Activated CD8-positive, alpha-beta memory T cell treated with anti-CD3 and anti-CD28 coated beads for 48 hours (primary cell): ENCODE measurements around the gene EPB41L1.

Experiments used
- DNase-seq, 3 experiments: peaks; one replicate each; pipeline ENCODE4 v3.0.0-alpha.2; 2020; ENCODE audit warnings: low read depth in 2 of 3, low spot score in 2 of 3

EPB41L1 gene

DNA sequence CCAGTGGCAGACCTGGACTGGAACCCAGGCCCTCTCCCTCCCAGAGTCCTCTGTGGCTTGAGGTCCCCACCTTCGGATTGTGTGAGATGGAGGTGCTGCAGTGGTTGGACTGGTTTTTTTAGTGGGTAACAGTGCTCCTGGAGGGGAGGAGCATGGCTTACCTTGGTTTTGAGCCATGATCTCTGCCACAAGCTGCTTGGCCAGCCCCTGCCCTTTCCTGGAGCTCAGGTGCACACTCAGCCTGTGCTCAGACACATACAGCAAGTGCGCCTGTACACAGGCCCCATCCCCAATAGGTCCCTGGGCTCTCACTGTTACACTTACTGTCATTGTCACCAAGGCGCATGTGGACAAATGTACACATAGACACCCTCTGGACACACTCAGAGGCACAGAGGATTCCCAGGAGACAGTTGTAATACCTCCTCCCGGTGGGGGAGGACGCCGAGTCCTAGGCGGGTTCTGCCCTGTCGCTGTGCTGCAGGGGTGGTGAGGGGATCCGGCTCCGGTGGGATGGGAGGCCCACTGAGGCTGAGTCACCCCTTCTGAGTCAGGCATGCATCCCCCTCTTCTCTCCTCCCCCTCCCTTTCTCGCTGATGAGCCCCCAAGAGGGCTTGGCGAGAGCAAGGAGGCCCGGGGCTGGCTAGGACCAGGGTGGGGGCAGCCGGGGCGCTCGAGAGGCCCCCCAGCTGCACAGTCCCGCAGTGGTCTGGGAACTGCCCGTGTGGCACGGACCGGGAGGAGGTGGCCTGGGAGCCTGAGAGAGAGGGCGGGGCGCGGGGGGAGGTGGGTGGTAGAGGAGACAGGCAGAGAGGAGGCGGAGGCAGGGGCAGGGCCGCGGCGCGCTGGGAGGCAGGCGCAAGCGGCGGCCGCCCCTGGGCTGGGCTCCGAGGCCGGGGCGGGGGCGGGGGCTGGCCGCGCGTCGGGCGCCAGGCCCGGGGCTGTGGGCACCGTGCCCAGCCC lies 522 bp upstream of the EPB41L1 start:
- peak in 1 of 3 experiments; percentile 7 for DNase-seq

DNA sequence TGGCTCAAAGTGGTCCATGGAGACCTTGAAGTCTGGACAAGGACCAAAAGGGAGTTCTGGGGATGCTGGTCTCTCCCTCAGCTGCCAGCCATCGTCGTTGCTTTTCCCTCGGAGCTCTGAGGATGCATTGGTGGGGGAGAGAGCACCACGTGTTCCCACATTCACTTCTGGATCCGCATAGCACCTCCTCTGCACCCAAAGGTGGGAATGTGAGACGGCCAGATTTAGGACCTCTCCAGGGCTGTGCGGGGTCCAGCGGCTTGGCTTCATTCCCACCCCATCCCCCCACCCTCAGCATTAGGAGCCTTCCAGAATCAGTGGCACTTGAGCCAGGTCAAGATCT lies 1.1 kb downstream of the EPB41L1 start:
- no peak for DNase-seq

DNA sequence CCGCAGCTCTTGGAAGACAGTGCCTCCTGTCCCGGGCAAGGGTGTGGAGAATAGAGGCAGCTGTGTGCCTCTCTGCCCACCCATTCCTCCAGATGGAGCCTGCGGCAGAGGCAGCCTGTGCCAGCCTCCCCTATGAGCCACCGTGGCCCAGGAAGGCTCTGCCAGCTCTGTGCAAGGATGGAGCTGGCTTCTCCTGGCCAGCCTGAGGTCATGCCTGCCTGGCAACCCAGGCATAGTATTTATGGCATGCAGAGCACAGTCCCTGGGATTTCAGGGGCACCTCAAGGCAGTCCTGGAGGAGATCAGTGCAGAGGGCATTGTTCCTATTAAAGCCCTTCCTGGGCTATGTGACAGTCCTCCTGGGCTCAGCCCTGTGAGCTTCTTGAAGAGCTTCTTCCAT lies 1.5 kb downstream of the EPB41L1 start:
- DNase-seq = no peak

DNA sequence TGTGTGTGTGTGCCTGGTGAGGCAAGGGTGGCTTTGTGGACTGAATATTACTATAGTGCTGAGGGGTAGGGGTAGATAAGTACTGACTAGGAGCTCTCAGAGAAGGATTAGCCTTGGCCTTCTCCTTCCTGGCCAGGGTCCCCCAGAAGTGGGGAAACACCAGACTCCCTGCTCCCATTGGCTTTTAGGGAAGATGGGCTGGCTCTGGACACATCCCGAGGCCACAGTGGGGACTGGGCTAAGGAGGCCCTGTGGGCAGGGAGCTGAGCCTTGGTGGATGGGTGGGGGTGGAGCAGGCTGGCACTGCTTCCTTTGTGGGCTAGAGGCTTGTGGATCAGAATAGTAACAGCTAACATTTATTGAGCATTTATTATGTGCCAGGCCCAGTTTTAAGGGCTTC lies 3.1 kb downstream of the EPB41L1 start:
- no peak for DNase-seq

DNA sequence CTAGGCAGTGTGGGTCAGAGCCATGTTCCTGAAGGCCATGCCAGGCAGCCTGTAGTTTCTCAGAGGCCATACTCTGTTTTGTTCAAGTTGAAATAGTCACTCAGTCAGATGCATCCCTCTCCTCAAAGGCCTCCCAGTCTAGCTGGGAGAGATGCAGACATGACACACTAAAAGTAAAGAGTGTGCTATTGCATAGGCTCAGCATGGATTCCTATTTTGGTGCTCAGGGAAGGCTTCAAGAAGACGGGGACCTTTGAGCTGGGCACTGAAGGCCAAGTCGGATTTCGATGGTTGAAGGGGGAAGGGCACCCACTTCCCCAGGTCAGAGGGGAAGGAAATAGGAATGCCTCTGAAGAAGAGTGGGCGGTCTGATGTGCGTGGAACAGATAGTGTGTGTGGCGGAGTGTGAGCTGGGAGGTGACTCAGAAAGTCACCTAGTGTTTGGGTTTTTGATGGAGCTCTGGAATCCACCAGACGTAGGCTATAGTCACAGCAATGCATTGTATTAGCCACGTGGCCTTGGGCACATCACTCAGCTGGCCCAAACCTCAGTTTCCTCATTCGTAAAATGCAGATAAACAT lies 3.7 kb downstream of the EPB41L1 start:
- no peak for DNase-seq

DNA sequence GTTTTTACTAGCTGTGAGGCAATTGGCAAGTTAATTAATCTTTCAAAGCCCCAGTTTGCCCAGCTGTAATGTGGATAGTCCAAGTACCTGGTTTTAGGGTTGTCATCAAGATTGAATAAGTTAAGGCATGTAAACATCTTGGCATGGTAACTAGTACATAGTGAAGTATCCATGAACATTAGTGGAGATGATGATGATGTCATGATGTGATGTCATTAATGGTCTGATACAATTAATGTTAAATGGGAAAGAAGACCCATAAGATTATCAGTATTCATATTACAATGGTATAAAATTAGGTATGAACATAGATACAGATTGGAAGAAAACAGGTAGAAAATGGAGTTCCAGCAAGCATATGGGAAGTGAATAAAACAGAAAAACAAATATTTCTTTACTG lies 5.3 kb downstream of the EPB41L1 start:
- DNase-seq = no peak

DNA sequence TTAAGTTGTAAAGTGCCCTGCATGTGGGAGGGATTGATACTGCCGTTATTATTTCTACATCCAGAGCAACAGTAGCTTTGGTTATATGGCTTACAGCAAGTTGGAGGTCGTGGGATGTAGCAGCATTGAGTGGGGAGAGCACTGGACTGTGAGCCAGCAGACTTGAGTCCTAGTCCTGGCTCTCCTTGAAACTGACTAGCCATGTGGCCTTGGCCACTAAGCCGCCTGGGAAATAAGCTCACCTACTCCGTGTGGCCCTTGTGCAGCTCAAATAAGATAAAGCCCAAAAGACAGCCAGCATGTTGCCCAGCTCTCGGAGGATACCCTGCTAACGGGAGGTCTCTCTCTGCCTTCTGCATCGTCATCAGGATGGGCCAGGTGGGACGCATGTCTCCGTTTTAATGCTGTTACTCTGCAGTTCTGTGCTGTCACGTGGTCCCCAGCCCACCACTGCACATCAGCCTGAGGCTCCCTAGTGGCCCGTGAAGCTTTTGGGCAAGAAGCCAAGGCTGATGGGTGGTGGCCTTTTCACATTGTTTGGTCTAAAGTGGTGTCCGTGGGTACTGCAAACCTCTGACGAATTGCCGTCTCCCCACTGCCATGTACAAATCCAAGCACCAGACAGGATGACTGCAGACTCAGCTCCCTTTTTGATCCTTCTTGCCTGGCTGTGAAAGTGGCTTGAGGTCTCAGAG lies 7.9 kb downstream of the EPB41L1 start:
- DNase-seq = no peak

DNA sequence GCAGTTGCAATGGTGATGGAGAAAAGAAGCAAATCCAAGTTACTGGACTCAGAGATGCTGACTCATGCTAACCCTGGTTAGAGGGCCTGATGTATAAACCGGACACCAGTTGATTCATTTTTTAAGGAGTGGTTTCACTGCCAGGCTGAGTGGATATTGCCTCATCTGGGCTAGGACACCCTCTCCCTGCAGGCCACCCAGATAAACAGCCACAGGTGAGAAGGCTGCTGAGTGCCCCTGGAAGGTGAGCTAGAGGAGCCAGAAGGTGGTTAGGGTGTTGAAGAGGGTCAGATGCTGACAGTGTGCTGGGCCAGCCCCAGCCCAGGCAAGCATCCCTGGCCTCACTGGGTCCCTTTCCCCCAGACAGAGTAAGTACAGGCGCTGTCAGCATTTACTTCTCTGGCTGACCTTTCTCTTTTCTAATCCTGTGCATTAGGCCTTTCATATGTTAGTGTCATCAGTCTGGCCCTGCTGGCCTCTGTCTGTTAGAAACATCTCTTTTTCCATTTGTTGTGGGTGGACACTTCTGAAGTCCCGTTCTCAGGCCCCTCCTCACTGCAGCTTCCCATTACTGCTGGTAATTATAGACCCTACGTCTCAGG lies 13.5 kb downstream of the EPB41L1 start:
- DNase-seq = no peak

DNA sequence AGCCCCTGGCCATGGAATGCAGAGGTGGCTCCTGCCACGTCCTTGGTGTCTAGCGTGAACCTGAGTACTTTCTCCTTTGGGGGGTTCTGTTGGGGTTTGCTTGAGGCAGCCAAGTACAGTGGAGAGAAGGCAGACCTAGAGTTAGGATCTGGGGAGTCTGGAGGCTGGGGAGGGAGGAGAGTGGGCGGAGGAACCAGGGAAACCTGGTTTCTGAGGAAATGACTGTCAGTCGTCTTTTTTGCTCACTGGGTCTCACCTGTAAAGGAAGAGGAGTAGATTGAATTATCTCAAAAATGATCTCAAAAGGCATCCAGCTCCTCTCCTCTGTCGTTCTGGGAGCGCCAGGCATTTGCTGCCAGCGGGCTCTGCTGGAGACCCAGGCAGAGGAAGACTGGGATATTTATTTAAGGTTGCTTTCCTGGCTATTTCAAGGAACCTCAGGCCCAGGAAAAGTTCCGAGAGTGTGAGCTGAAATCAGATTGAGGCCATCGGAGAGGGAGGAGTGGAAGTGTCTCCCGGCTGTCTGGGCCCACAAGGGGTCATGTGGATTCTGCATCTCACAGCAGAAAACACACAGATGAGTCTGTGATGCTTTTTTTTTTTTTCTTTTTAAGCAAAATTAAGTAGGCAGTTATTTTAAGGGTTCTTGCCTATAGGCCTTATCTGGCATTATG lies 16.1 kb downstream of the EPB41L1 start:
- no peak for DNase-seq

DNA sequence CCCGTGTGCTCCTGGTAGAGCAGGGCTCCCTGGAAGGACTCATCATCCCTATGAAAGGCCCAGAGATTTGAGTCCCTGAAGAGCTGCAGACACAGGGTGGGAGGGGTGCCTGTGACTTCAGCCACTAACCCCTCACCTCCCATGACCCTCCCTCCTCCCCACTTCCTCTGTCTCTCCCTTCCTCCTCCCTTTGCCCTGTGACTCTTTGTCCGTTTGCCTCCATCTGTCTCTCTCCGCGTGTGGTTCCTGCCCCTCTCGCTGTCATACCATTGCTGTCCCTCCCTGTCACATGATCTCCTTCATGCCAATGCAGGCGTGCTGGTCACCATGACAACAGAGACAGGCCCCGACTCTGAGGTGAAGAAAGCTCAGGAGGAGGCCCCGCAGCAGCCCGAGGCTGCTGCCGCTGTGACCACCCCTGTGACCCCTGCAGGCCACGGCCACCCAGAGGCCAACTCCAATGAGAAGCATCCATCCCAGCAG lies 19.0 kb downstream of the EPB41L1 start:
- DNase-seq = no peak

DNA sequence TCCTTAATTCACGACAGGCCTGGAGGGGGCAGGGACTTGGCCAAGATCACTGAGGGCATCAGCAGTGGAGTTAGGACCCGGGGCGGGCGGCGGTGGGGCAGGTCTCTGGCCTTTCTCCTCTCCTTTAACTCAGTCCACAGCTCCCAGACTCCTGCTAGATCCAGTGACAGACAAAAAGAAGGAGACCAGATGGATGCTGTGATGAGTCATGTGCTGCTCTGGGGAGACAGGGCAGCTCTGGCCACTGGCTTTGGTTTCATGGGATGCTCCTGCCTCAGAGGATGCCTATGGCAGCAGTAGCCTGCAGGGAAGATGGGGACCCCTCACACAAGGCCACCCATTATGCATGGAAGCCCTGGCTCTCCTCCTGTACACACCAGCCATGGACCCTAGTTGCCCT lies 20.5 kb downstream of the EPB41L1 start:
- DNase-seq = no peak

DNA sequence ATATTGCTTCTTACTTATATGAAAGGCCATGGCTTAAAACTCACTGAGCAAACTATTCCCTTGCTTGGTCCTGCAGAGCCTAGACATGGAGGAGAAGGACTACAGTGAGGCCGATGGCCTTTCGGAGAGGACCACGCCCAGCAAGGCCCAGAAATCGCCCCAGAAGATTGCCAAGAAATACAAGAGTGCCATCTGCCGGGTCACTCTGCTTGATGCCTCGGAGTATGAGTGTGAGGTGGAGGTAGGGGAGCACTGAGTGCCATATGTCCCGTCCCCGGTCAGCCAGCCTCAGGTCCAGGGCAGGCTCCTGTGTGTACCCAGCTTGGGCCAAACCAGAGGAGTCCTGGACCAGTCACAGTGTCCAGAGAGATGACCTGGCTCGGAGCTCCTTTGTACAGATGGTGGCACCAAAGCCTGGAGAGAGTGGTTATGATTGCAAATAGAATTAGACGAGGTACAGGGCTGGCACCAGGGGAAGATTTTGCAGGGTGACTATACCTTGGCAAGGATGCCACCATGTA lies 21.0 kb downstream of the EPB41L1 start:
- DNase-seq = no peak

- no peak for DNase-seq
Observed at GRCh38 chr20:36177716-36178115, 23.2 kb downstream of the EPB41L1 start.

GRCh38 chr20:36179170-36179945 lies 24.8 kb downstream of the EPB41L1 start:
- no peak for DNase-seq

GRCh38 chr20:36180323-36180722 lies 25.8 kb downstream of the EPB41L1 start:
- DNase-seq = no peak

DNA sequence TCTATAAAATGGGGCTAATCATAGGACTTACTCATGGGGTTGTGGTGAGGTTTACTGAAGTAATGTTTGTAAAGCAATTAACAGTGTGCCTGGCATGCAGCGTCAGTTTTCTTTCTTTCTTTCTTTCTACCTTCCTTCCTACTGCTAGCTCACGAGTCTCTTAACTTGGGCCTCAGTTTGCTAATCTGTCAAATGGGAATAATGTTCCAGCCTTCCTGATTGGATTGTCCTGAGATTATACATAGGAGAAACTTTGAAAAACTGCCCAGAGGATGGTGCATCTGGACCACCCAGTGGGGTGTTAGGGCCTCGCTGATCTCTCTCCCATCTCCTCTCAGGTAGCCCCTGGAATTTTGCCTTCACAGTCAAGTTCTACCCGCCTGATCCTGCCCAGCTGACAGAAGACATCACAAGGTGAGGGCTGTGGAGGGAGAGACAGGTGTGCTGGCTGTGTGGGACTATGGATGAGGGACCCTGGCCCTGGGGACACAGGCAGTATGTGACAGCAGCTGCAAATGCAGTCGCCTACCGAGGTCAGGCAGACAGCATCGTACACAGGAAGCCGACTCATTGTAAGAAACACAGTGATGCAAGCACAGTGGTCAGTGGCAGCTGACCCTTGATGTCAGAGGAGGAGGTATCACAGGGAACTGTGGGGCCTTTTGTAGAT lies 27.5 kb downstream of the EPB41L1 start:
- DNase-seq = no peak

GRCh38 chr20:36182604-36183154 lies 28.1 kb downstream of the EPB41L1 start:
- DNase-seq = no peak

GRCh38 chr20:36183155-36183944 lies 28.8 kb downstream of the EPB41L1 start:
- no peak for DNase-seq
